Measurements from ENCODE around the gene MAP2K5. TPM values are rescaled to one million over a fixed set of nuclear protein-coding genes. Genes with fewer than 3 reads are reported as not detected.

Gene MAP2K5
- total and polyA plus RNA-seq, 9 of the 15 experiments (the other 6 are each of a cell fraction or from before 2014, with no cell fraction given), result 0.41 to 16.5 (median 7.5) TPM

DNA sequence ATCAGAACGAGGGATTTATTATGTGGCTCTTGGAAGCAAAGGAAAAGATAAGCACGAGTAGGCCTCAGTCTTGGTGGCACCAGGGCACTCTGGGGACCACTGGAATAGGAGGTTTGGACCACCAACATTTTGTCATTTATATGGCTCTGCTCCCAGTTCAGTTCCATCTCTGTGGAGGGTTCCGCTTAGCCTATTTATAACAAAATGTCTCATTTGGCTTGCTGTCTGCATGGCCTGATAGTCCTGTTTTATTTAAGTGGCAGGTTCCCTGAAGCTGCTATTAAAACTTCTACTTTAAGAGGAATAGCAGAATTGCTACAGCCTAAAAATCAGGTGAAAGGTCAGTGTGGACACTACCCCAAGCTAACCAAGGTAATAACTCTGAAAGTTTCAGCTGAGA lies 27.2 kb downstream of the MAP2K5 start (continued):
- TF ChIP-seq, protein P1, sequence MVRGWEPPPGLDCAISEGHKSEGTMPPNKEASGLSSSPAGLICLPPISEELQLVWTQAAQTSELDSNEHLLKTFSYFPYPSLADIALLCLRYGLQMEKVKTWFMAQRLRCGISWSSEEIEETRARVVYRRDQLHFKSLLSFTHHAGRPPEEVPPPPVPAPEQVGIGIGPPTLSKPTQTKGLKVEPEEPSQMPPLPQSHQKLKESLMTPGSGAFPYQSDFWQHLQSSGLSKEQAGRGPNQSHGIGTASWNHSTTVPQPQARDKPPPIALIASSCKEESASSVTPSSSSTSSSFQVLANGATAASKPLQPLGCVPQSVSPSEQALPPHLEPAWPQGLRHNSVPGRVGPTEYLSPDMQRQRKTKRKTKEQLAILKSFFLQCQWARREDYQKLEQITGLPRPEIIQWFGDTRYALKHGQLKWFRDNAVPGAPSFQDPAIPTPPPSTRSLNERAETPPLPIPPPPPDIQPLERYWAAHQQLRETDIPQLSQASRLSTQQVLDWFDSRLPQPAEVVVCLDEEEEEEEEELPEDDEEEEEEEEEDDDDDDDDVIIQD (CRISPR knock-in tag; IDR thresholded peaks at IDR 0.05), result no peak
- TF ChIP-seq POLR2A (conservative IDR thresholded peaks at IDR 0.05), result no peak
- no peak for TF ChIP-seq CHD1 (IDR thresholded peaks at IDR 0.05; ENCODE audit: low read length)
- TF ChIP-seq NR3C1 (CRISPR knock-in tag; IDR thresholded peaks at IDR 0.05), result no peak
- no peak for TF ChIP-seq GABPB2 (CRISPR knock-in tag; conservative IDR thresholded peaks at IDR 0.05)
- TF ChIP-seq, protein P2, sequence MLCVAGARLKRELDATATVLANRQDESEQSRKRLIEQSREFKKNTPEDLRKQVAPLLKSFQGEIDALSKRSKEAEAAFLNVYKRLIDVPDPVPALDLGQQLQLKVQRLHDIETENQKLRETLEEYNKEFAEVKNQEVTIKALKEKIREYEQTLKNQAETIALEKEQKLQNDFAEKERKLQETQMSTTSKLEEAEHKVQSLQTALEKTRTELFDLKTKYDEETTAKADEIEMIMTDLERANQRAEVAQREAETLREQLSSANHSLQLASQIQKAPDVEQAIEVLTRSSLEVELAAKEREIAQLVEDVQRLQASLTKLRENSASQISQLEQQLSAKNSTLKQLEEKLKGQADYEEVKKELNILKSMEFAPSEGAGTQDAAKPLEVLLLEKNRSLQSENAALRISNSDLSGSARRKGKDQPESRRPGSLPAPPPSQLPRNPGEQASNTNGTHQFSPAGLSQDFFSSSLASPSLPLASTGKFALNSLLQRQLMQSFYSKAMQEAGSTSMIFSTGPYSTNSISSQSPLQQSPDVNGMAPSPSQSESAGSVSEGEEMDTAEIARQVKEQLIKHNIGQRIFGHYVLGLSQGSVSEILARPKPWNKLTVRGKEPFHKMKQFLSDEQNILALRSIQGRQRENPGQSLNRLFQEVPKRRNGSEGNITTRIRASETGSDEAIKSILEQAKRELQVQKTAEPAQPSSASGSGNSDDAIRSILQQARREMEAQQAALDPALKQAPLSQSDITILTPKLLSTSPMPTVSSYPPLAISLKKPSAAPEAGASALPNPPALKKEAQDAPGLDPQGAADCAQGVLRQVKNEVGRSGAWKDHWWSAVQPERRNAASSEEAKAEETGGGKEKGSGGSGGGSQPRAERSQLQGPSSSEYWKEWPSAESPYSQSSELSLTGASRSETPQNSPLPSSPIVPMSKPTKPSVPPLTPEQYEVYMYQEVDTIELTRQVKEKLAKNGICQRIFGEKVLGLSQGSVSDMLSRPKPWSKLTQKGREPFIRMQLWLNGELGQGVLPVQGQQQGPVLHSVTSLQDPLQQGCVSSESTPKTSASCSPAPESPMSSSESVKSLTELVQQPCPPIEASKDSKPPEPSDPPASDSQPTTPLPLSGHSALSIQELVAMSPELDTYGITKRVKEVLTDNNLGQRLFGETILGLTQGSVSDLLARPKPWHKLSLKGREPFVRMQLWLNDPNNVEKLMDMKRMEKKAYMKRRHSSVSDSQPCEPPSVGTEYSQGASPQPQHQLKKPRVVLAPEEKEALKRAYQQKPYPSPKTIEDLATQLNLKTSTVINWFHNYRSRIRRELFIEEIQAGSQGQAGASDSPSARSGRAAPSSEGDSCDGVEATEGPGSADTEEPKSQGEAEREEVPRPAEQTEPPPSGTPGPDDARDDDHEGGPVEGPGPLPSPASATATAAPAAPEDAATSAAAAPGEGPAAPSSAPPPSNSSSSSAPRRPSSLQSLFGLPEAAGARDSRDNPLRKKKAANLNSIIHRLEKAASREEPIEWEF (CRISPR knock-in tag; IDR thresholded peaks at IDR 0.05), result no peak
- TF ChIP-seq EHMT2 (IDR thresholded peaks at IDR 0.05), result no peak
- TF ChIP-seq NFXL1 (CRISPR knock-in tag; IDR thresholded peaks at IDR 0.05), result no peak
- no peak for TF ChIP-seq ZNF197 (CRISPR knock-in tag; IDR thresholded peaks at IDR 0.05; ENCODE audit: low read depth)
- TF ChIP-seq LCOR (CRISPR knock-in tag; IDR thresholded peaks at IDR 0.05), result no peak
- no peak for TF ChIP-seq PRPF4 (IDR thresholded peaks at IDR 0.05; ENCODE audit: insufficient read depth, low read depth, low read length, poor library complexity, severe bottlenecking)
- TF ChIP-seq XRCC3 (IDR thresholded peaks at IDR 0.05), result no peak
- TF ChIP-seq RUNX1 (IDR thresholded peaks at IDR 0.05; ENCODE audit: low read depth), result no peak
- no peak for TF ChIP-seq HNRNPUL1 (IDR thresholded peaks at IDR 0.05; ENCODE audit: low read length)
